Ishikawa (cell line): ENCODE measurements around the gene ERGIC1.

Source experiments
- EP300 ChIP-seq: IDR thresholded peaks from 2 replicates; pipeline ENCODE4 v1.6.1; 2012; ENCODE audit warnings: borderline replicate concordance
- YY1 ChIP-seq: IDR thresholded peaks from 2 replicates; pipeline ENCODE4 v1.6.1; 2012; ENCODE audit warnings: low read depth

DNA sequence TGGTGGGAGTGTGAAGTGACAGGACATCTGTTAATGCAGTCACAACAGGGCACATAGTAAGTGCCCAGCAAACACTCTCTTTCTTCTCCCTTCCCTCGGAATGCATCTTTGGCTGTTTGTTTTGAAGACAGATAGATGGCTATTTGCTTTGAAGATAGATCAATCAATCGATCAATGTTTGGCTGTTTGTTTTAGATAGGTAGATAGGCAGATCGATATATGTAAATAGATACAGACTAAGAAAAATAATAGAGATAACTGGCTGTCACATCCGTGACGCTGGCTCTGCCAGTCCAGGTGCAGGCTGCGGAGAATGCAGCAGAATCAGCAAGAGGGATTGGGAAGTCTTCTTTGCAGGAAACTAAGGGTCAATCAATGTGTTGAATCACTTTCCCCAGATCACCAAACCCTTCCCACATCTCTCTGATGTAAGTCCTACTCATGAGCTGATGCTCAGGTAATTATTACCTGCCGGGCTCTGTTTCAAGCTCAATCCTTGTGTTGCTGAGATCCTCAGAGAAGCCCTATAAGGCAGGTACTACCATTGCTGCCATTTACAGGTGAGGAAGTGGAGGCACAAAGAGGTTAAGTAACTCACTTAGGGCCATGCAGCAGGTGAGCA is 60.8 kb downstream of the ERGIC1 start:
- no peak for TF ChIP-seq YY1
- TF ChIP-seq EP300 = no peak
